Measurements from ENCODE around the gene BEST4. TPM values are rescaled to one million over a fixed set of nuclear protein-coding genes. Genes with fewer than 3 reads are reported as not detected.
A peak's percentile ranks its signal among the peaks of the same experiment; 100 is the strongest.

The BEST4 gene
- total and polyA plus RNA-seq, 2 of the 13 experiments (the other 11 are each of a cell fraction or from before 2014, with no cell fraction given): 0.77 to 1.4 TPM

DNA sequence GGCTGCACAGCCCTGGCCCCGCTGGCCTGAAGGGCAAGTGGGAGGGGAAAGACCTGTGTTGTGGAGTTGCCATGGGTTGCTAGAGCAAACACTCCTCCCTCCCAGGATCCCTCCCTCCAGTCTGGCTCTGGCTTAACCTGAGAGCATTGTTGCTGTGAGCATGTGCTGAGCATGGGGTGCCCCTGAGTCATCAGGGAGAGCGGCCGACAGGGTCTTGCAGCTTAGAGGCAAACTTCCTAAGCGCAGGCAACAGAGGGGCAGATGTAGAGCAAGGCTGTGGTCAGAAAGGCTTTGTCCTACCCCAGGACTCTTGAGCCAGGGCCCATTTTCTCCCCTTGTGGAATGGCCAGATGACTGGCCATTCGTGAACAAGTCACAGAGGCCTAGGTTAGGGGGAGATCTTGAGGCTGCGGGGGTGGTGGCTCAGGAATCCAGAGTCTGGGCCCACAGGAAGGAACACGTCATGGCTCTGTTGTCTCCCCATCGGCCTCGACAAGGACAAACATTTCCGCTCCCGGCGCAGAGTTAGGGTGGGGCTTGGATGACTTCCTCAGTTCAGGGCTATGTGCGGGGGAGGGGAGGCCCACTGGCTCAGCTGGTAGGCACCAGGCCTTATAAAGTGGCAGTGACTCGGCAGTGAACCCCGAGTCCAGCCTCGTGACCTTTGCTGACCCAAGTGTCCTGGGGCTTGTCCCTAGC is 19.5 kb upstream of the BEST4 start (continued):
- TF ChIP-seq, protein P1, sequence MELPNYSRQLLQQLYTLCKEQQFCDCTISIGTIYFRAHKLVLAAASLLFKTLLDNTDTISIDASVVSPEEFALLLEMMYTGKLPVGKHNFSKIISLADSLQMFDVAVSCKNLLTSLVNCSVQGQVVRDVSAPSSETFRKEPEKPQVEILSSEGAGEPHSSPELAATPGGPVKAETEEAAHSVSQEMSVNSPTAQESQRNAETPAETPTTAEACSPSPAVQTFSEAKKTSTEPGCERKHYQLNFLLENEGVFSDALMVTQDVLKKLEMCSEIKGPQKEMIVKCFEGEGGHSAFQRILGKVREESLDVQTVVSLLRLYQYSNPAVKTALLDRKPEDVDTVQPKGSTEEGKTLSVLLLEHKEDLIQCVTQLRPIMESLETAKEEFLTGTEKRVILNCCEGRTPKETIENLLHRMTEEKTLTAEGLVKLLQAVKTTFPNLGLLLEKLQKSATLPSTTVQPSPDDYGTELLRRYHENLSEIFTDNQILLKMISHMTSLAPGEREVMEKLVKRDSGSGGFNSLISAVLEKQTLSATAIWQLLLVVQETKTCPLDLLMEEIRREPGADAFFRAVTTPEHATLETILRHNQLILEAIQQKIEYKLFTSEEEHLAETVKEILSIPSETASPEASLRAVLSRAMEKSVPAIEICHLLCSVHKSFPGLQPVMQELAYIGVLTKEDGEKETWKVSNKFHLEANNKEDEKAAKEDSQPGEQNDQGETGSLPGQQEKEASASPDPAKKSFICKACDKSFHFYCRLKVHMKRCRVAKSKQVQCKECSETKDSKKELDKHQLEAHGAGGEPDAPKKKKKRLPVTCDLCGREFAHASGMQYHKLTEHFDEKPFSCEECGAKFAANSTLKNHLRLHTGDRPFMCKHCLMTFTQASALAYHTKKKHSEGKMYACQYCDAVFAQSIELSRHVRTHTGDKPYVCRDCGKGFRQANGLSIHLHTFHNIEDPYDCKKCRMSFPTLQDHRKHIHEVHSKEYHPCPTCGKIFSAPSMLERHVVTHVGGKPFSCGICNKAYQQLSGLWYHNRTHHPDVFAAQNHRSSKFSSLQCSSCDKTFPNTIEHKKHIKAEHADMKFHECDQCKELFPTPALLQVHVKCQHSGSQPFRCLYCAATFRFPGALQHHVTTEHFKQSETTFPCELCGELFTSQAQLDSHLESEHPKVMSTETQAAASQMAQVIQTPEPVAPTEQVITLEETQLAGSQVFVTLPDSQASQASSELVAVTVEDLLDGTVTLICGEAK (IDR thresholded peaks at IDR 0.05): no peak
- TF ChIP-seq, protein P1 (CRISPR knock-in tag; IDR thresholded peaks at IDR 0.05): peak; percentile 50; the same call in 1 of the 2 replicates
- TF ChIP-seq, protein P2, sequence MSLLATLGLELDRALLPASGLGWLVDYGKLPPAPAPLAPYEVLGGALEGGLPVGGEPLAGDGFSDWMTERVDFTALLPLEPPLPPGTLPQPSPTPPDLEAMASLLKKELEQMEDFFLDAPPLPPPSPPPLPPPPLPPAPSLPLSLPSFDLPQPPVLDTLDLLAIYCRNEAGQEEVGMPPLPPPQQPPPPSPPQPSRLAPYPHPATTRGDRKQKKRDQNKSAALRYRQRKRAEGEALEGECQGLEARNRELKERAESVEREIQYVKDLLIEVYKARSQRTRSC (CRISPR knock-in tag; IDR thresholded peaks at IDR 0.05; ENCODE audit: low read depth): no peak; the same call in 1 of the 2 replicates
- TF ChIP-seq, protein P3, sequence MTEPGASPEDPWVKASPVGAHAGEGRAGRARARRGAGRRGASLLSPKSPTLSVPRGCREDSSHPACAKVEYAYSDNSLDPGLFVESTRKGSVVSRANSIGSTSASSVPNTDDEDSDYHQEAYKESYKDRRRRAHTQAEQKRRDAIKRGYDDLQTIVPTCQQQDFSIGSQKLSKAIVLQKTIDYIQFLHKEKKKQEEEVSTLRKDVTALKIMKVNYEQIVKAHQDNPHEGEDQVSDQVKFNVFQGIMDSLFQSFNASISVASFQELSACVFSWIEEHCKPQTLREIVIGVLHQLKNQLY (CRISPR knock-in tag; IDR thresholded peaks at IDR 0.05): peak; percentile 86
- TF ChIP-seq TEAD2 (CRISPR knock-in tag; IDR thresholded peaks at IDR 0.05): no peak
- TF ChIP-seq, protein P4, sequence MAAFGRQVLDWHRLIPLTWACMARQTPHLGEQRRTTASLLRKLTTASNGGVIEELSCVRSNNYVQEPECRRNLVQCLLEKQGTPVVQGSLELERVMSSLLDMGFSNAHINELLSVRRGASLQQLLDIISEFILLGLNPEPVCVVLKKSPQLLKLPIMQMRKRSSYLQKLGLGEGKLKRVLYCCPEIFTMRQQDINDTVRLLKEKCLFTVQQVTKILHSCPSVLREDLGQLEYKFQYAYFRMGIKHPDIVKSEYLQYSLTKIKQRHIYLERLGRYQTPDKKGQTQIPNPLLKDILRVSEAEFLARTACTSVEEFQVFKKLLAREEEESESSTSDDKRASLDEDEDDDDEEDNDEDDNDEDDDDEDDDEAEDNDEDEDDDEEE (CRISPR knock-in tag; IDR thresholded peaks at IDR 0.05): peak; percentile 29; the same call in 1 of the 2 replicates
- TF ChIP-seq ZNF496 (CRISPR knock-in tag; IDR thresholded peaks at IDR 0.05; ENCODE audit: insufficient replicate concordance): no peak
- TF ChIP-seq, protein P5, sequence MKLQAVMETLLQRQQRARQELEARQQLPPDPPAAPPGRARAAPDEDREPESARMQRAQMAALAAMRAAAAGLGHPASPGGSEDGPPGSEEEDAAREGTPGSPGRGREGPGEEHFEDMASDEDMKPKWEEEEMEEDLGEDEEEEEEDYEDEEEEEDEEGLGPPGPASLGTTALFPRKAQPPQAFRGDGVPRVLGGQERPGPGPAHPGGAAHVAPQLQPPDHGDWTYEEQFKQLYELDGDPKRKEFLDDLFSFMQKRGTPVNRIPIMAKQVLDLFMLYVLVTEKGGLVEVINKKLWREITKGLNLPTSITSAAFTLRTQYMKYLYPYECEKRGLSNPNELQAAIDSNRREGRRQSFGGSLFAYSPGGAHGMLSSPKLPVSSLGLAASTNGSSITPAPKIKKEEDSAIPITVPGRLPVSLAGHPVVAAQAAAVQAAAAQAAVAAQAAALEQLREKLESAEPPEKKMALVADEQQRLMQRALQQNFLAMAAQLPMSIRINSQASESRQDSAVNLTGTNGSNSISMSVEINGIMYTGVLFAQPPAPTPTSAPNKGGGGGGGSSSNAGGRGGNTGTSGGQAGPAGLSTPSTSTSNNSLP (IDR thresholded peaks at IDR 0.05; ENCODE audit: low read depth, low read length): no peak
- TF ChIP-seq, protein P6, sequence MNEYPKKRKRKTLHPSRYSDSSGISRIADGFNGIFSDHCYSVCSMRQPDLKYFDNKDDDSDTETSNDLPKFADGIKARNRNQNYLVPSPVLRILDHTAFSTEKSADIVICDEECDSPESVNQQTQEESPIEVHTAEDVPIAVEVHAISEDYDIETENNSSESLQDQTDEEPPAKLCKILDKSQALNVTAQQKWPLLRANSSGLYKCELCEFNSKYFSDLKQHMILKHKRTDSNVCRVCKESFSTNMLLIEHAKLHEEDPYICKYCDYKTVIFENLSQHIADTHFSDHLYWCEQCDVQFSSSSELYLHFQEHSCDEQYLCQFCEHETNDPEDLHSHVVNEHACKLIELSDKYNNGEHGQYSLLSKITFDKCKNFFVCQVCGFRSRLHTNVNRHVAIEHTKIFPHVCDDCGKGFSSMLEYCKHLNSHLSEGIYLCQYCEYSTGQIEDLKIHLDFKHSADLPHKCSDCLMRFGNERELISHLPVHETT (CRISPR knock-in tag; conservative IDR thresholded peaks at IDR 0.05): no peak
- peak; percentile 26; the same call in 1 of the 2 replicates for TF ChIP-seq ZNF777 (CRISPR knock-in tag; IDR thresholded peaks at IDR 0.05)
- TF ChIP-seq GTF2F1 (IDR thresholded peaks at IDR 0.05; ENCODE audit: low read length): peak; percentile 15; the same call in 1 of the 2 replicates
- TF ChIP-seq, protein P7, sequence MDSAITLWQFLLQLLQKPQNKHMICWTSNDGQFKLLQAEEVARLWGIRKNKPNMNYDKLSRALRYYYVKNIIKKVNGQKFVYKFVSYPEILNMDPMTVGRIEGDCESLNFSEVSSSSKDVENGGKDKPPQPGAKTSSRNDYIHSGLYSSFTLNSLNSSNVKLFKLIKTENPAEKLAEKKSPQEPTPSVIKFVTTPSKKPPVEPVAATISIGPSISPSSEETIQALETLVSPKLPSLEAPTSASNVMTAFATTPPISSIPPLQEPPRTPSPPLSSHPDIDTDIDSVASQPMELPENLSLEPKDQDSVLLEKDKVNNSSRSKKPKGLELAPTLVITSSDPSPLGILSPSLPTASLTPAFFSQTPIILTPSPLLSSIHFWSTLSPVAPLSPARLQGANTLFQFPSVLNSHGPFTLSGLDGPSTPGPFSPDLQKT (CRISPR knock-in tag; IDR thresholded peaks at IDR 0.05; ENCODE audit: borderline replicate concordance): no peak

Measured in HepG2 (cell line).